WI38 (cell line): ENCODE results near the gene MTMR12.
A peak's percentile ranks its signal among the peaks of the same experiment; 100 is the strongest.

Experiments
- H3K4me3 ChIP-seq: 2 replicates; pipeline ENCODE4 v1.5.1; 2011; ENCODE audit warnings: low read depth, mild to moderate bottlenecking, control low read depth, low read length
- TF ChIP-seq, protein P1 (sequence below): IDR thresholded peaks from 2 replicates; pipeline ENCODE4 v1.5.1; 2012; ENCODE audit warnings: low read depth, mild to moderate bottlenecking, control low read depth, low read length

Gene MTMR12

DNA sequence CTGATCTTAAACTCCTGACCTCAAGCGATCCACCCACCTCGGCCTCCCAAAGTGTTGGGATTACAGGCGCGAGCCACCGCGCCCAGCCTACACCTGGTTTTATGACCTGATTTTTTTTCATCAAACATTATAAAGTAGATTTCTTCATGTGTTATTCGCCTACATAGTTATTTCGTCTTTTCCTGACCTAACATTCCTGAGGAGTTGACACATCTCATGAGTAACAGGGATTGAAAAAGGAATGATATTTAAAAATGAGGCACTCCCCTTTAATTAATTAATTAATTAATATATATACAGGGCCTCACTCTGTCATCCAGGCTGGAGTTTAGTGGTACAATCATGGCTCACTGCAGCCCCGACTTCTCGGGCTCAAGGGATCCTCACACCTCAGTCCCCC is 20.2 kb upstream of the MTMR12 start:
- TF ChIP-seq, protein P1, sequence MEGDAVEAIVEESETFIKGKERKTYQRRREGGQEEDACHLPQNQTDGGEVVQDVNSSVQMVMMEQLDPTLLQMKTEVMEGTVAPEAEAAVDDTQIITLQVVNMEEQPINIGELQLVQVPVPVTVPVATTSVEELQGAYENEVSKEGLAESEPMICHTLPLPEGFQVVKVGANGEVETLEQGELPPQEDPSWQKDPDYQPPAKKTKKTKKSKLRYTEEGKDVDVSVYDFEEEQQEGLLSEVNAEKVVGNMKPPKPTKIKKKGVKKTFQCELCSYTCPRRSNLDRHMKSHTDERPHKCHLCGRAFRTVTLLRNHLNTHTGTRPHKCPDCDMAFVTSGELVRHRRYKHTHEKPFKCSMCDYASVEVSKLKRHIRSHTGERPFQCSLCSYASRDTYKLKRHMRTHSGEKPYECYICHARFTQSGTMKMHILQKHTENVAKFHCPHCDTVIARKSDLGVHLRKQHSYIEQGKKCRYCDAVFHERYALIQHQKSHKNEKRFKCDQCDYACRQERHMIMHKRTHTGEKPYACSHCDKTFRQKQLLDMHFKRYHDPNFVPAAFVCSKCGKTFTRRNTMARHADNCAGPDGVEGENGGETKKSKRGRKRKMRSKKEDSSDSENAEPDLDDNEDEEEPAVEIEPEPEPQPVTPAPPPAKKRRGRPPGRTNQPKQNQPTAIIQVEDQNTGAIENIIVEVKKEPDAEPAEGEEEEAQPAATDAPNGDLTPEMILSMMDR = no peak
- H3K4me3 ChIP-seq = no peak overlapping the region

DNA sequence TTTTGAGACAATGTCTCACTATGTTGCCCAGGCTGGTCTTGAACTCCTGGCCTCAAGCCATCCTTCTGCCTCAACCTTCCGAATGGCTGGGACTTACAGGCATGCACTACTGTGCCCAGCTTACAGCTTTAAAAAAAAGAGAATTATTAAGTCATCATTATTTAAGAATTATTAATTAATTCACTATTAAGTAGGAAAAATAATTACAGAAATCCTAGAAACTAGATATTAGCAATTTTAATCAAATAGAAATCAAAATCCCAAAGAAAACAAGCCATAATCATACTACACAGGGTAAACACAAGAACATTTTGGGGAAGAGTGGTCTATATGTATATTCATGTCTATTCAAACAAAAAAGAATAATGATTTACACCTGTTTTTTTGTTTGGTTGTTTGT is 19.6 kb upstream of the MTMR12 start:
- TF ChIP-seq, protein P1 = no peak
- H3K4me3 ChIP-seq = no peak overlapping the region

DNA sequence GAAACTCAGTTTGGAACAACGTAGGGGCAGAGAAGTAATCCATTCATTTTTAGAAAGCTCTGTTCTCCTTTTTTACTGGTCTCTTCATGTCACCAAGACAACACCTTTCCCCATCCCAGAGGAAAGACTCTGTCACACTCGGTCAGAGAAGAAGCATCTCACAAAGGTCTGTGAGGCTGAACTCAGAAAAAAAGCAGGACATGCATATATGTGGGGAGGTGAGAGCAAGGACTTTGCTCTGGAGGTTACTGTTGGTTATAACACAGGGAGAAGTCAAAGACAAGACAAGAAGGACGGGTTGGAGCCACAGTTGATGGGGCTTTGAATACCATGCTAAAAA is 19.2 kb upstream of the MTMR12 start:
- no peak overlapping the region for H3K4me3 ChIP-seq

DNA sequence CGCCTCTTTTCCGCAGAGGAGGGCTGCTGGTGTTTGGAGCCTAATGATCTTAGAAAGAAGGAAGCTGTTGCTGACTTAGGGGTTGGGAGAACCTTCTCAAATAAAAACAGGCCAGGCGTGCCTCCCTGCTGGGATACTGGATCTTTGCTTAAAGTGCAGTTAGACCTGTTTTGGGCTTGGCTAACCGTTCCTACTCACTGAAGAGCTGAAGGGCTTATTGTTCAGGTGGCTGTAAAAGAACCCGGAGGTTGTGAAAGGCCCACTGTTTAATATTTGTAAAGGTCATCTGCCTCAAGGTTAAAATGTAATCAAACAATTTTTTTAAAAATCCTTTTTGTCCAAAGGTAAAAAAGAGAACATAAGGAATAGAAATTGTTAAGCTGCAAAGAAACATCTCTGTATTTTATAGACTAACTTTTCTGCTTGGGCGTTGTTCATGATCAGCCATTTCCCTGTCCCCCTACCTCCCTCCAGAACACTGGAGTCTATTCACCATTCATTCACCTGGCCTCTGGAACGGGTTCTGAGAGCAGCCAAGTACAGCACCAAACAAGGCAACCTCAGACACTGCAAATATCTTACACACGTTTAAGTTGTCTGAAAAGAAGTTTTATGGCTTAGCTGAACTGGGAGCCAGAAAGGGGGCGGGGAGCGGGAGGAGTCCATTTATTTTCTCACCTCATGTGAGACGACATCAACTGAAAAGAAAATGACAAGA is 18.6 kb upstream of the MTMR12 start:
- H3K4me3 ChIP-seq = no peak overlapping the region
- TF ChIP-seq, protein P1 = no peak

More for the DNA sequence above, 19.2 kb upstream of the MTMR12 start:
- TF ChIP-seq, protein P1 = no peak

DNA sequence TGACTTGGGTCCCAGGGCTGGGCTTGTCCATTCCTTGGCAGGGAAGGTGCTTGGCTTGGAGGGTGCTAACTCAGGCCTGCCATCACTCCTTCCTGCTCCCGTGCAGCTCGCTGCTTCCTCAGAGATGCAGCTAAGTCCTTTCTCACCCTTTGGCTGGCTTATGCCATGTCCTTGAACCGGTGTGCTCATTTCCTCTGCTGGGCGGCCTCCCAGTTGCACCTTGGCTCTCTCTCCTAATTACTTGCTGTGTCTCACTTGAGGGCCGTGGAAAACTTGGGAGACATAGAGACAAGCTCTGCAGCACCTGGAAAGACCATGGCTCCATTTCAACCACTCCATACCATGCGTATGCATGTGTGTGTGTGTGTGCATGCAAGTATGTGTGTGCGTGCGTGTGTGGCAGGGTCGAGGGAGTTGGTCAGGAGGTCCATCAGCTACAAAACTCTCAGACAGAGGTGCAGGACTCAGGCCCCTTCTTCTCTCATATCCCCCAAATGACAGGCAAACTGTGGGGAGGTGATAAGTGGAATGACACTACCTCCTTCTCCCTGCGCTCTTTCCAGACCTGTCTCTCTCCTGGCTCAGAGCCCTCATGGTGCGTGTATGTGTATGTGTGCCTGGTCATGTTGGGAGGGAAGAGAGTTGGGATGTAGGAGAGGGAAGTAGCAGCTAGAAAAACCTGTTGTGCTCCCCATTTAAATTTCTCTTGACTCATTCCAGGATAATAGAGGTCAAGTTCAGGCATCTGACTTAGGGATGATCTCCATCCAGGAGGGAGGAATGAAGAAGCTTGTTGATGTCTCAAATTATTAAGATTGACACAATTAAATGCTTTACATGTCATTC is 17.6 kb upstream of the MTMR12 start:
- no peak overlapping the region for H3K4me3 ChIP-seq
- TF ChIP-seq, protein P1 = no peak

DNA sequence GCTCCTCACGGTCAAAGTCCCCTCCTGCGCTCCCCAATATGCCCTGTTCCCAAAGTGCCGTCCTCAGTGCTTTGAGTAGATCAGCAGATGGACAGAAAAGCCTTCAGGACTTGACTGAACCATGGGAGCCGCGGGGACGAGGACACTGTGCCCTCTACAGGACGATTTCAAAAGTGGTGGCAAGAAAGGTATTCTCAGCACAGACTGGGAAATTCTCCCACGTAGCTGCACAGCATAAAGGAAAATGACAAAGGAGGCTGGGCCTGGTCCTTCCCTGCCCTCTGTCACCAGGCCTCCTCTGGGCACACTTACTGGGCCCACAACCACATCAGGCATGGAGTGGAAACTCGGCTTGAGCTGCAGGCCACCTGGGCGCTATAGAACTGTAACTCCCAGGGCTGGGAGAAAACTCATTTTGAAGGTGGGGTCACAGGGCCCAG is 16.7 kb upstream of the MTMR12 start:
- TF ChIP-seq, protein P1 = peak; percentile 71
- H3K4me3 ChIP-seq = no peak overlapping the region

DNA sequence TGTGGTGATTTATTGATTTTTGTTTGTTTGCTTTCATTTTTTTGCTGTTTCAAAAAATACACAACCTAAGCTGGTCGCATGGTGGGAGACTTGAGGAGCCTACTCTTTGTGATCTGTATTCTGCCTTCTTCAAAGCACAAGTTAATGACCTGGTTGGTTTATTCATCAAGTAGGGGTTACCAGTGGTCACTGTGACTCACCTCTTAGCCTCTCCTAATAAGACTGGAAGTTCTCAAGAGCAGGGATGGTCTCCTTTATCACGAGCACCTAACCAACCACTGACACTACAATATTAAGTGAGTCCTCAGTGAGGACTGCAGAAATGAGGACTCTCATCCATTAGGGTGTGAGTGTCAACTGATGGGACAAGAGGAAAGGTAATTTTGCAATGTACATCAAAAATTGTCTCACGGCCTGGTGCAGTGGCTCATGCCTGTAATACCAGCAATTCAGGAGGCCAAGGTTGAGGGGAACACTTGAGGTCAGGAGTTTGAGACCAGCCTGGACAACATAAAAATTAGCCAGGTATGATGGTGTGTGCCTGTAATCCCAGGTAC is 13.6 kb upstream of the MTMR12 start:
- TF ChIP-seq, protein P1 = no peak
- H3K4me3 ChIP-seq = no peak overlapping the region
